K562 (cell line): ENCODE measurements around the gene SDHAF4. TPM values are rescaled to one million over a fixed set of nuclear protein-coding genes. Genes with fewer than 3 reads are reported as not detected.
A peak's percentile ranks its signal among the peaks of the same experiment; 100 is the strongest.

ENCODE experiments used
- FOXK1 ChIP-seq: sonication (generic); formaldehyde crosslinking; IDR thresholded peaks from 2 replicates; pipeline ENCODE4 v1.8.0; 2022; ENCODE audit warnings: missing genetic modification reagents, mild to moderate bottlenecking, borderline replicate concordance
- FOXO4 ChIP-seq: fragments of 450-650 bp; formaldehyde crosslinking; IDR thresholded peaks from 2 replicates; pipeline ENCODE4 v1.4.0; 2020; ENCODE audit warnings: mild to moderate bottlenecking, moderate library complexity
- ILK ChIP-seq: fragments of 450-650 bp; IDR thresholded peaks from 2 replicates; pipeline ENCODE4 v1.6.1; 2016; ENCODE audit warnings: missing genetic modification characterization, low read depth, mild to moderate bottlenecking, missing compliant biosample characterization, moderate library complexity, borderline replicate concordance
- PTBP1 ChIP-seq: fragments of 200-400 bp; formaldehyde crosslinking; IDR thresholded peaks from 2 replicates; pipeline ENCODE4 v1.6.1; 2017; ENCODE audit warnings: low read depth, low read length
- THRAP3 ChIP-seq: fragments of 450-650 bp; IDR thresholded peaks from 2 replicates; pipeline ENCODE4 v1.6.1; 2016; ENCODE audit warnings: mild to moderate bottlenecking, inconsistent platforms, borderline replicate concordance
- ZBTB7A ChIP-seq: IDR thresholded peaks from 2 replicates; pipeline ENCODE4 v1.6.1; 2011; ENCODE audit warnings: low read depth, mild to moderate bottlenecking, low read length, moderate library complexity, borderline replicate concordance; ENCODE audit not compliant: control insufficient read depth
- ZHX1 ChIP-seq: fragments of 150-350 bp; conservative IDR thresholded peaks from 2 replicates; pipeline ENCODE4 v1.6.1; 2014; ENCODE audit warnings: low read length
- ZNF407 ChIP-seq: fragments of 450-650 bp; IDR thresholded peaks from 2 replicates; pipeline ENCODE4 v1.6.1; 2016; ENCODE audit warnings: low read depth
- ZNF431 ChIP-seq: sonication (generic); formaldehyde crosslinking; IDR thresholded peaks from 2 replicates; pipeline ENCODE4 v1.8.0; 2022; ENCODE audit warnings: mild to moderate bottlenecking, missing genetic modification reagents
- polyA plus RNA-seq, 8 experiments: library from polyadenylated mRNA; depleted of rRNA in 4 of 8; stranded (reverse) in 5 of 8; unstranded in 3 of 8; fragments of >200 nt; fragmentation: Nextera tagmentation in 2 of 8; fragmentation: Illumina TruSeq in 1 of 8; extraction: Ambion mirVana in 2 of 8; extraction: Trizol in 1 of 8; gene quantifications; 2 replicates each; pipeline versions ENCODE4 v1.2.1 to v1.2.3, GENCODE V29; 2011 to 2014; ENCODE audit warnings: inconsistent platforms in 1 of 8, missing spikeins in 1 of 8
- total RNA-seq, 7 experiments: library from RNA; depleted of rRNA in 6 of 7; stranded (reverse); fragments of >200 nt in 6 of 7; fragmentation: Illumina TruSeq in 2 of 7; extraction: Trizol in 2 of 7; gene quantifications; 2 replicates each; pipeline versions ENCODE4 v1.2.1 to v1.2.3, GENCODE V29; 2011 to 2021; ENCODE audit warnings: low replicate concordance in 1 of 7

Gene SDHAF4
- total and polyA plus RNA-seq, 9 of the 15 experiments (the other 6 are each of a cell fraction or from before 2014, with no cell fraction given) = 3.5 to 12.0 (median 6.2) TPM

- TF ChIP-seq ZNF407 (no peak), ZNF431 (peak; percentile 62; the same call in 1 of the 2 replicates), ZHX1 (no peak), ZBTB7A (peak; percentile 64; the same call in 1 of the 2 replicates), ILK (no peak), FOXO4 (no peak), PTBP1 (no peak), THRAP3 (no peak), FOXK1 (0 out of 2 replicates have a peak, but pooled peaks have one; percentile 47)
Measured at GRCh38 chr6:70566751-70567382, at the start of gene SDHAF4 (continued).
